Thyroid gland (tissue), 4 donors: ENCODE data around the gene FLOT1. TPM values are rescaled to one million over a fixed set of nuclear protein-coding genes. Genes with fewer than 3 reads are reported as not detected.

Source experiments
- DNase-seq, 2 donors: peaks; one replicate each; pipeline ENCODE4 v3.0.0-alpha.2; 2019
- H3K27ac ChIP-seq, 3 donors: fragments of 200-600 bp; sonication (generic); 1 replicate in 2 of 3; 2 replicates in 1 of 3; pipeline ENCODE4 v1.5.1; 2016 to 2019; ENCODE audit warnings: mild to moderate bottlenecking in 1 of 3, moderate library complexity in 1 of 3
- H3K27me3 ChIP-seq: fragments of 200-600 bp; sonication (generic); one replicate; pipeline ENCODE4 v1.5.1; 2019
- H3K36me3 ChIP-seq, 2 donors: fragments of 200-600 bp; sonication (generic); one replicate each; pipeline ENCODE4 v1.5.1; 2016 to 2019
- H3K4me1 ChIP-seq, 2 donors: fragments of 200-600 bp; sonication (generic); one replicate each; pipeline ENCODE4 v1.5.1; 2017 to 2019
- H3K4me3 ChIP-seq, 3 donors: fragments of 200-600 bp; sonication (generic); replicated peaks in 1 of 3; 1 replicate in 2 of 3; 2 replicates in 1 of 3; pipeline ENCODE4 v1.5.1; 2016; ENCODE audit warnings: mild to moderate bottlenecking in 1 of 3
- H3K9me3 ChIP-seq: fragments of 200-600 bp; sonication (generic); one replicate; pipeline ENCODE4 v1.5.1; 2017
- CTCF ChIP-seq, 6 experiments: fragments of 200-600 bp in 3 of 6; fragments of 450-650 bp in 3 of 6; sonication (generic) in 3 of 6; IDR thresholded peaks; one replicate each; pipeline ENCODE4 v1.5.1; 2016 to 2019; ENCODE audit warnings: antibody characterized with exemption in 6 of 6, mild to moderate bottlenecking in 2 of 6, inconsistent platforms in 1 of 6, moderate library complexity in 1 of 6
- POLR2A ChIP-seq, 2 donors: fragments of 450-650 bp; IDR thresholded peaks; one replicate each; pipeline ENCODE4 v1.6.1; 2017; ENCODE audit warnings: antibody characterized with exemption in 2 of 2, mild to moderate bottlenecking in 2 of 2, moderate library complexity in 1 of 2
- WGBS, 2 donors: methylation state at CpG; one replicate each; pipeline ENCODE4 v1.1.5; 2017; 5-methylcytosine and 5-hydroxymethylcytosine counted together
- intact Hi-C: fragments of 100-400 bp; cut with DNase I; formaldehyde crosslinking; loops from one replicate; pipeline ENCODE4 v1.15.1; 2023
- total RNA-seq, 4 donors: library from RNA; depleted of rRNA; stranded (reverse); fragments of >200 nt; gene quantifications; one replicate each; pipeline ENCODE4 v1.2.3, GENCODE V29; 2016

FLOT1 gene
- total RNA-seq, 4 donors from 2014 or later: 134 to 160 (median 144) TPM

- TF ChIP-seq POLR2A (IDR thresholded peaks at IDR 0.05) (peak; percentile 78 to 95), CTCF (IDR thresholded peaks at IDR 0.05) (peak in 4 of 6 experiments; percentile 61 to 78 (median 69))
- Histone ChIP-seq H3K27me3 (no peaks in the 10 kb centered on the region), H3K9me3 (no peaks in the 10 kb centered on the region), H3K4me1 (peaks cover 13 to 27% of the 10 kb centered on the region in 2 donors), H3K4me3 (peak within 1 kb of the TSS in 2 of 3 donors; percentile 40 to 72), H3K27ac (peak within 1 kb of the TSS; percentile 83 to 95 (median 93)), H3K36me3 (peaks cover 13 to 14% of the 10 kb centered on the region in 2 donors)
- DNase-seq: peak; percentile 86 to 89
- intact Hi-C loops: loop anchor here (10.0 kb wide), 3 partner anchors 81 to 341 kb away; partner anchors contain the start of gene DDR1
- 2 to 3% methylated on average over 15 to 44 of the region's 54 CpGs for WGBS, 2 donors
Observed at GRCh38 chr6:30744054-30744805, 1.7 kb upstream of the FLOT1 start, which contains the start of gene IER3. Gene IER3 (minus strand): TSS chr6:30744547. CDS start chr6:30744518, 29 bp downstream.

- 29 to 30% methylated on average over 38 to 54 of the region's 55 CpGs for WGBS, 2 donors
- TF ChIP-seq CTCF (IDR thresholded peaks at IDR 0.05): peak in 1 of 6 experiments; percentile 14
- TF ChIP-seq POLR2A (IDR thresholded peaks at IDR 0.05): no peak
- peak; percentile 19 to 24 for DNase-seq
- intact Hi-C loops: loop anchor here (10.0 kb wide), 3 partner anchors 81 to 341 kb away; partner anchors contain the start of gene DDR1
- Histone ChIP-seq H3K4me3 (peak overlapping the region in 2 of 3 donors; percentile 40 to 72), H3K36me3 (peaks cover 20 to 22% of the 10 kb centered on the region in 2 donors), H3K27me3 (no peaks in the 10 kb centered on the region), H3K9me3 (no peaks in the 10 kb centered on the region), H3K4me1 (peaks cover 13 to 27% of the 10 kb centered on the region in 2 donors), H3K27ac (peak overlapping the region; percentile 83 to 95 (median 93))
Observed at GRCh38 chr6:30743099-30744053, 889 bp upstream of the FLOT1 start.

- H3K27me3 ChIP-seq: no peaks in the 10 kb centered on the region
- DNase-seq: no peak
- TF ChIP-seq CTCF (IDR thresholded peaks at IDR 0.05) (no peak), POLR2A (IDR thresholded peaks at IDR 0.05) (no peak)
- peaks cover 29 to 36% of the 10 kb centered on the region in 2 donors for H3K36me3 ChIP-seq
- 12% methylated on average over 13 of the region's 13 CpGs for WGBS, 2 donors
- no peaks in the 10 kb centered on the region for H3K9me3 ChIP-seq
- peak overlapping the region; percentile 30 to 72 (median 56) for H3K4me3 ChIP-seq
- H3K4me1 ChIP-seq: peaks cover 13 to 30% of the 10 kb centered on the region in 2 donors
- intact Hi-C loops: loop anchor here (10.0 kb wide), 3 partner anchors 83 to 343 kb away; partner anchors contain the start of gene DDR1
- H3K27ac ChIP-seq: peak overlapping the region; percentile 70 to 95 (median 93)
Observed at GRCh38 chr6:30741789-30742315, 635 bp downstream of the FLOT1 start.

- H3K36me3 ChIP-seq: peaks cover 29 to 38% of the 10 kb centered on the region in 2 donors
- peaks cover 13 to 30% of the 10 kb centered on the region in 2 donors for H3K4me1 ChIP-seq
- WGBS, 2 donors: 77 to 85% methylated on average over 8 of the region's 8 CpGs
- H3K27ac ChIP-seq: peak overlapping the region; percentile 70 to 95 (median 93)
- TF ChIP-seq POLR2A (IDR thresholded peaks at IDR 0.05) (no peak), CTCF (IDR thresholded peaks at IDR 0.05) (no peak)
- H3K4me3 ChIP-seq: peak overlapping the region in 2 of 3 donors; percentile 30 to 72
- intact Hi-C loops: loop anchor here (10.0 kb wide), 3 partner anchors 84 to 344 kb away; partner anchors contain the start of gene DDR1
- no peaks in the 10 kb centered on the region for H3K27me3 ChIP-seq
- H3K9me3 ChIP-seq: no peaks in the 10 kb centered on the region
- no peak for DNase-seq
Observed at GRCh38 chr6:30741063-30741779, 1.3 kb downstream of the FLOT1 start.
